Hepatocyte (in vitro differentiated cells): ENCODE data around the gene CCDC32. TPM values are rescaled to one million over a fixed set of nuclear protein-coding genes. Genes with fewer than 3 reads are reported as not detected.
A peak's percentile ranks its signal among the peaks of the same experiment; 100 is the strongest.
"Not testable (repeated sequence)": the region's sequence is repeated elsewhere in the genome, so short reads cannot be mapped to it uniquely, and the experiment has no call there.

Source experiments
- DNase-seq: peaks from one replicate; pipeline ENCODE4 v3.0.0-alpha.2; 2016; ENCODE audit warnings: low spot score
- H2AFZ ChIP-seq: fragments of 200-600 bp; sonication (generic); 2 replicates; pipeline ENCODE4 v1.6.0; 2016; ENCODE audit warnings: antibody characterized with exemption, mild to moderate bottlenecking
- H3K27ac ChIP-seq: fragments of 200-600 bp; sonication (generic); 2 replicates; pipeline ENCODE4 v1.5.1; 2016; ENCODE audit warnings: mild to moderate bottlenecking
- H3K27me3 ChIP-seq: fragments of 200-600 bp; sonication (generic); 2 replicates; pipeline ENCODE4 v1.6.1; 2016
- H3K36me3 ChIP-seq: fragments of 200-600 bp; sonication (generic); replicated peaks from 2 replicates; pipeline ENCODE4 v1.5.1; 2016; ENCODE audit warnings: low read depth; ENCODE audit not compliant: insufficient read depth
- H3K4me1 ChIP-seq: fragments of 200-600 bp; sonication (generic); 2 replicates; pipeline ENCODE4 v1.5.1; 2016; ENCODE audit warnings: mild to moderate bottlenecking, moderate library complexity; ENCODE audit not compliant: insufficient read depth
- H3K4me2 ChIP-seq: fragments of 200-600 bp; sonication (generic); 2 replicates; pipeline ENCODE4 v1.6.0; 2016
- H3K4me3 ChIP-seq: fragments of 200-600 bp; sonication (generic); 2 replicates; pipeline ENCODE4 v1.5.1; 2016; ENCODE audit warnings: mild to moderate bottlenecking
- H3K79me2 ChIP-seq: fragments of 200-600 bp; sonication (generic); 2 replicates; pipeline ENCODE4 v1.6.0; 2017; ENCODE audit warnings: mild to moderate bottlenecking
- H3K9me2 ChIP-seq: fragments of 200-600 bp; sonication (generic); replicated peaks from 2 replicates; pipeline ENCODE4 v1.6.0; 2017; ENCODE audit warnings: mild to moderate bottlenecking; ENCODE audit not compliant: insufficient read depth
- H3K9me3 ChIP-seq: fragments of 200-600 bp; sonication (generic); 2 replicates; pipeline ENCODE4 v1.5.1; 2016; ENCODE audit warnings: low read depth, mild to moderate bottlenecking
- H4K20me1 ChIP-seq: fragments of 200-600 bp; sonication (generic); 2 replicates; pipeline ENCODE4 v1.6.0; 2016; ENCODE audit warnings: mild to moderate bottlenecking; ENCODE audit not compliant: insufficient read depth, poor library complexity, severe bottlenecking
- CTCF ChIP-seq: fragments of 200-600 bp; sonication (generic); IDR thresholded peaks from 2 replicates; pipeline ENCODE4 v1.5.1; 2016; ENCODE audit warnings: antibody characterized with exemption, mild to moderate bottlenecking; ENCODE audit not compliant: poor library complexity
- EZH2 ChIP-seq: fragments of 200-600 bp; sonication (generic); IDR thresholded peaks from 2 replicates; pipeline ENCODE4 v1.6.1; 2016; ENCODE audit warnings: antibody characterized with exemption, mild to moderate bottlenecking, borderline replicate concordance
- EZH2phosphoT487 ChIP-seq: fragments of 200-600 bp; sonication (generic); IDR thresholded peaks from one replicate; pipeline ENCODE4 v1.6.1; 2018; ENCODE audit warnings: antibody characterized with exemption, mild to moderate bottlenecking, low read depth, moderate library complexity; ENCODE audit not compliant: unreplicated experiment, severe bottlenecking
- WGBS: methylation state at CpG from one replicate; pipeline ENCODE4 v1.1.6; 2016; ENCODE audit warnings: low lambda C conversion rate; ENCODE audit errors: missing lambda C conversion rate; 5-methylcytosine and 5-hydroxymethylcytosine counted together
- polyA plus RNA-seq: library from polyadenylated mRNA; unstranded; fragments of >200 nt; fragmentation: Nextera tagmentation; extraction: Ambion mirVana; gene quantifications from 2 replicates; pipeline ENCODE4 v1.2.1, GENCODE V29; 2016
- total RNA-seq: library from RNA; depleted of rRNA; stranded (reverse); fragments of >200 nt; gene quantifications from 2 replicates; pipeline ENCODE4 v1.2.3, GENCODE V29; 2014

Gene CCDC32
- total and polyA plus RNA-seq, 2 experiments from 2014 or later, result 25.7 to 30.9 TPM

DNA sequence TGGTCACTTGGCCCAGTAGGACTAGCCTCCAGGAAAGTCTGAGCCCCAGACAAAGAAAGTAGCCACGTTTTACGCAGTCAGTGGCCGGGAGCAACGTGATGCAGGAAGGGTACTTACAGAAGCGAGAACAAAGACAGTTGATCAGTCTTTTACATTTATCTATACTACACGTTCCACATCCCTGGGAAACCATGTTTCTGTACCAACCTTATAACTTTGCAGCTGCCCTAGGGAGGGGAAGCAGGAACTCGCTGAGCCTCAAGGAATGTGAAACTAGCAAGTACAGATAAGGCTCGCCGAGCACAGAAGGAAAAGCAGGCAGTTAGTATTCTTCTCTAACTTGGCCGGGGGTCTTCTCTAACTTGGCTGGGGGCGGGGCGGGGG is 25.8 kb upstream of the CCDC32 start:
- peak; percentile 51 for DNase-seq
- Histone ChIP-seq H3K4me1 (peaks cover 6% of the 10 kb centered on the region), H3K27ac (peak overlapping the region; percentile 76), H3K79me2 (peaks cover 5% of the 10 kb centered on the region), H3K4me2 (peak overlapping the region; percentile 69), H4K20me1 (no peaks in the 10 kb centered on the region), H3K9me2 (no peaks in the 10 kb centered on the region), H2AFZ (peak overlapping the region; percentile 47), H3K9me3 (no peaks in the 10 kb centered on the region), H3K36me3 (no peaks in the 10 kb centered on the region), H3K4me3 (no peak overlapping the region), H3K27me3 (peaks cover 3% of the 10 kb centered on the region)
- TF ChIP-seq EZH2phosphoT487 (no peak), EZH2 (no peak)
- 42% methylated on average over 12 of the region's 12 CpGs for WGBS

DNA sequence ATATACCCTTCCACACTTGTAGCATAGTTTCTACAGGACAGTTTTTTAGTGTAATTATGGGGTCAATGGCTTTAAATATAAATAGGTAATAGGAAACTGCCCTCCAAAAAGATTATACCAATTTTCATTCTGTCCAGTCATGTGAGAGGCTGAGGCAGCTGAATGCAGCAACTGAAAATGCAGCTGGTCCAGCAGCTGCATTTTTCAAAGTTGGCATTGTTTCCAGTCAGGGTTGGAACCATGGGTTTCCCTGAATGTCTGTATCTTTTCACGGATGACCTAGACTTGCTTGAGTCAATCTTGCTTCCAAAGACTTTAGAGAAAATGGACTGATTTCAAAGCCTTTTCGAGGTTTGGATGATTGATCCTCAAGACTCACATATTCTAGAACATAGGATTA is 19.3 kb upstream of the CCDC32 start:
- no peak overlapping the region for H2AFZ ChIP-seq
- H3K4me2 ChIP-seq, result no peak overlapping the region

GRCh38 chr15:40582726-40583246 is 17.9 kb upstream of the CCDC32 start:
- DNase-seq, result no peak
- no peak overlapping the region for H2AFZ ChIP-seq
- H3K79me2 ChIP-seq, result no peaks in the 10 kb centered on the region
- H3K36me3 ChIP-seq, result no peaks in the 10 kb centered on the region
- no peaks in the 10 kb centered on the region for H4K20me1 ChIP-seq
- no peak for TF ChIP-seq EZH2
- TF ChIP-seq CTCF, result no peak
- no peak for TF ChIP-seq EZH2phosphoT487
- no peak overlapping the region for H3K4me2 ChIP-seq
- no peak overlapping the region for H3K4me3 ChIP-seq
- peaks cover 3% of the 10 kb centered on the region for H3K27me3 ChIP-seq
- H3K4me1 ChIP-seq, result no peaks in the 10 kb centered on the region
- H3K9me2 ChIP-seq, result no peaks in the 10 kb centered on the region
- H3K9me3 ChIP-seq, result no peaks in the 10 kb centered on the region
- 91% methylated on average over 8 of the region's 8 CpGs for WGBS
- no peak overlapping the region for H3K27ac ChIP-seq

More for the DNA sequence above, 19.3 kb upstream of the CCDC32 start:
- WGBS, result 48% methylated on average over 2 of the region's 2 CpGs
- no peaks in the 10 kb centered on the region for H3K79me2 ChIP-seq
- no peaks in the 10 kb centered on the region for H3K4me1 ChIP-seq
- no peak for DNase-seq
- TF ChIP-seq EZH2 (no peak), CTCF (no peak), EZH2phosphoT487 (no peak)
- no peaks in the 10 kb centered on the region for H3K9me3 ChIP-seq
- no peaks in the 10 kb centered on the region for H3K9me2 ChIP-seq
- H3K27ac ChIP-seq, result no peak overlapping the region
- no peak overlapping the region for H3K4me3 ChIP-seq
- no peaks in the 10 kb centered on the region for H3K36me3 ChIP-seq
- no peaks in the 10 kb centered on the region for H4K20me1 ChIP-seq
- H3K27me3 ChIP-seq, result peaks cover 3% of the 10 kb centered on the region

- WGBS, result 79% methylated on average over 2 of the region's 2 CpGs
- H3K27ac ChIP-seq, H4K20me1 ChIP-seq, H3K4me3 ChIP-seq, H2AFZ ChIP-seq, DNase-seq, H3K36me3 ChIP-seq, H3K79me2 ChIP-seq, H3K4me2 ChIP-seq, H3K27me3 ChIP-seq, H3K9me3 ChIP-seq, H3K9me2 ChIP-seq, H3K4me1 ChIP-seq: not testable (repeated sequence)
Measured at GRCh38 chr15:40581796-40582195, 17.0 kb upstream of the CCDC32 start.
